Activated CD4-positive, alpha-beta T cell treated with anti-CD3 and anti-CD28 coated beads for 1 hour (primary cell): ENCODE measurements around the gene CD300A.

Source experiments
- DNase-seq: peaks from one replicate; pipeline ENCODE4 v3.0.0-alpha.2; 2020

CD300A gene

DNA sequence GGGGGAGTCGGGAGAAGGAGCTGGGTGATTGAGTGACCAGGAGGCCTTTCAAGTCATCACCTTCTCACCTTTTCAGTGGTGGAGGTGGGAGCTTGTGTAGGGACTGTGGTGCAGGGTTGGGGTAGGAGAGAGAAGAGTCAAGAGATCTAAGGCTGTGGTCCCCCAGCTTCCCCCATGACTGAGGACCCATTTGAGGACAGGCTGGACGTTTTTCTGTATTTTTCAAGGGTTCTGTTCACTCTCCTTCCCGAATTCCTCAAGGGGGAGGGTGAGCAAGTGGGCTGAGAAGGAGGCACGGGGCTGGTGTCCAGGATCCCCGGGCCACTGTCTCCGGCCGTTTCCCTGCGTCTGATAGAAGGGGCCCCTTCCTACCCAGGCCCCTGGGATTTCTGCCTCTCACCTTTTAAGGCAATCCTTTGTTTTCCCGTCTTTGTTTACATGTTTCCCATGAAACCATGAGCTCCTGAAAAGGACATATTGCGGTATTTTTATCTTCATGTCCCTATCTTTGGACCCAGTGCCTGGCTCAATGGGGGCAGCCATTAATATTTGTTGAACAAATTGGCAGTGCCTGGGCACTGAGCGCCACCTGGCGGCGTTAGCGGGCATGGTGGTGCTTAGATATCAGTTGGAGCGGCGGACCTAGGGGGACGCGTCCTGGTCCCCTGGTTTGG is 9.2 kb upstream of the CD300A start:
- DNase-seq, result peak; percentile 57

DNA sequence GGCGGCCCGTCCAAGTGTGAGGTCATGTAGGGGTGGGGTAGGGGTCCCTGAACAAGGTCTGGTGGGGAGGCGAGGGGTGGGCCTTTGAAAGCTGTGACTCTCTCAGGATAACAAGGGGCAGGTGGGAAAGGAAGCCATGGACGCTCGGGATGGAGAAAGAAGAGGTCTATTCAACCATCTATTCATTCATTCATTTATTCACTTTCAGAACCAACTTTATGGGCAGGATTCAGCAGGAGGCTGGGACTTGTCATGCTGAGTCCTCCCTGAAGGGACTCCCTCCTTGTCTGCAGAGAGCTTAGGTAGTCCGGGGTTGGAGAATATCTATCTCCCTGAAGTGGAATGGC is 8.6 kb upstream of the CD300A start:
- DNase-seq, result no peak

DNA sequence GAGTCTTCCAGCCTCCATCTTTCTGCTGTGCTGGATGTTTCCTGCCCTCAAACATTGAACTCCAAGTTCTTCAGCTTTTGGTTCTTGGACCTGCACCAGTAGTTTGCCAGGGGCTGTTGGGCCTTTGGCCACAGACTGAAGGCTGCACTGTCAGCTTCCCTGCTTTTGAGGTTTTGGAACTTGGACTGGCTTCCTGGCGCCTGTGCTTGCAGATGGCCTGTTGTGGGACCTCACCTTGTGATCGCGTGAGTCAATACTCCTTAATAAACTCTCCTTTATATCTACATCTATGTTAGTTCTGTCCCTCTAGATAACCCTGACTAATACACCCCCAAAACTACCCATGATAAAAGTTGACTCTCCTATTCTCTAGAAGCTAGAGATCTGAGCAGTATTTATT is 7.6 kb upstream of the CD300A start:
- no peak for DNase-seq

DNA sequence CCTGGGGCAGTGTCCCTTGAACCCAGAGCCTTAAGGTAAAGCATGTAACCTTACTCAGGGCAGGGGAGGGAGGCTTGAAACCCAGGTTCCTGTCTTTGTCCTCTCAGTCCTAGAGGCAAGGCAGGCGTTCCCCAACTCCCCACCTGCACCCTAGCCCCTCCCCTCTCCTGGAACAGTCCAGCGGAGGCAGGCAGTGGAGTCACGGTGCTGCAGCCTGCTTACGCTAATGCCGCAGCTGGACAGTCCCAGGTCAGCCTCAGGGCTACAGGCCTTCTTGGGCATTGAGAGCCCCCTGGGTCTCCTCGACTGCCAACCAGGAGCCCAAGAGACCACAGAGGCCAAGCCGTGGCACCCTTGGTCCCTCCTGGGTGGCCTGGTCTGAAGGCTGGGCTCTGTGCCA is 6.8 kb upstream of the CD300A start:
- DNase-seq, result no peak

DNA sequence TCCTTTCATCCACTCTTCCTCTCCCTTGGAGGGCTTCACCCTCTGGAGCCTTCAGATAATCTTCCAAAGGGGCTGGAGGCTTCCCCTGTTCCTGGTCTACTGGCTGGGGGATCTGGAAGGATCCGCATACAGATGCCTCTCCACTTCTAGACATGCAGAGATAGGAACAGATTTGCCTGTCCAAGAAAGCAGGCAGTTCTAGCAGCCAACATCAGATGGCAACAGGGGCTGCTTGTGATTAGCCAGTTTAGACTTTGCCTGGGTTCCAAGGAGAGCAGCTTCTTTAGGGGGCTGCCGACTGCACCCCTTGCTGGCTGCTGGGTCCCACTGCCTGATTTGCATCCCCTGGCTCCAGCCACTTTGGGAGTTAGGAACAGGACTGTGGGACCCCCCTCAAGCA is 6.2 kb upstream of the CD300A start:
- DNase-seq, result no peak

DNA sequence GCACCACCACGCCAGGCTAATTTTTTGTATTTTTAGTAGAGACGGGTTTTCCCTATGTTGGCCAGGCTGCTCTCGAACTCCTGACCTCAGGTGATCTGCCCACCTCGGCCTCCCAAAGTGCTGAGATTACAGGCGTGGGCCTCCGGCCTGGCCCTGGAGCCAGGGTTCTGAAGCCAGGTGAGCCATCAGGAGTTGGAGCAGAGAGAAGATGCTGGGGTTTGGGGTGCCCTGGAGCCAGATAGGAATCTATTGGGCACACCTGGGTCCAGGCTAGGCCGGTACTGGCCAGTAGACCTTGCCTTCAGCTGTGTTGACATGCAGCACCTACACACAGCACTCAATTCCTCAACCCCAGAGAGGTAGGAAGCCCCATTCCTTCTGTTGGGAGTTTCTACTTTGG is 5.4 kb upstream of the CD300A start:
- no peak for DNase-seq

DNA sequence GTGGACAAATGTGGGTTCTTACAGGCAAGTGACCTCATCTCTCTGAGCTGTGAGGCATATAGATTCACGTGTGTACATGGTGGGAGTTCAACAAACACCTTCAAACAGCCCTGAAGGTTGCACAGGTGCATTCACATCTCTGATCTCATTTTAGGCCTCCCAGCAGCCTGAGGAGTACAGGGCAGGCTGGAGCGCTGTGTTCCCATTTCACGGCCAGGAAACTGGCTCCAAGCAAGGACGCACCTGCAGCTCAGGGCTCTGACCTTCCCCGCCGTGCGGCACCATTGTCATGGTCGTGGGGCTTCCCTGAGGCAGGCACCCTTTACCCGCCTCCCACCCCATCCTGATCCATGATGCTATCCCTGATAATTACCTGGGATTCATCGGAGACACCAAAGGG is 4.8 kb upstream of the CD300A start:
- DNase-seq, result no peak

DNA sequence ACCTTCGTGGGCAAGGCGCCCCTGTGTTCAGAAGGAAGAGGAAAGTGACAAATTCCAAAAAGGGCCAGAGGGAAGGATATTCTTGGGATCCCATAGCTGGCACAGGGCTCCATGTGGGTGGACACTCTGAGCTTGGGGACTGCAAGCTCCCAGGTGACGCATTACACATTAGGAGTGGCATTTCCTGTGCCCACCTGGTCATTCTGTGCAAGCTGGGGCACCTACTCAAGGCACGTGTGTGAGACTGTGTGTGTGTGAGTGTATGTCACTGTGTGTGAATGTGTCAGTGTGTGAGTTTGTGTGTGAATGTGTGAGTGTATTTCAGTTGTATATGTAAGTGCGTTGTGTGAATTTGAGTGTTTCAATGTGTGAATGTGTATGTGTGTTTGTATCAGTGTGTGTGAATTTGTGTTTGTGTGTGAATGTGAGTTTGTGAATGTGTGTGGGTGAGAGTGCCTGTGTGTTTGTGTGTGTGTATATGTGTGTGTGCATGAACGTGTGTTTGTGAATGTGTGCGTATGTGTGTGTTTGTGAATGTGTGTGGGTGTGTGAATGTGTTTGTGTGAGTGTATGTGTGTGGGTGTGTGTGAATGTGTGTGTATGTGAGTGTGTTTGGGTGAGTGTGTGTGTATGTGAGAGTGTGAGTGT is 1.6 kb upstream of the CD300A start:
- no peak for DNase-seq

DNA sequence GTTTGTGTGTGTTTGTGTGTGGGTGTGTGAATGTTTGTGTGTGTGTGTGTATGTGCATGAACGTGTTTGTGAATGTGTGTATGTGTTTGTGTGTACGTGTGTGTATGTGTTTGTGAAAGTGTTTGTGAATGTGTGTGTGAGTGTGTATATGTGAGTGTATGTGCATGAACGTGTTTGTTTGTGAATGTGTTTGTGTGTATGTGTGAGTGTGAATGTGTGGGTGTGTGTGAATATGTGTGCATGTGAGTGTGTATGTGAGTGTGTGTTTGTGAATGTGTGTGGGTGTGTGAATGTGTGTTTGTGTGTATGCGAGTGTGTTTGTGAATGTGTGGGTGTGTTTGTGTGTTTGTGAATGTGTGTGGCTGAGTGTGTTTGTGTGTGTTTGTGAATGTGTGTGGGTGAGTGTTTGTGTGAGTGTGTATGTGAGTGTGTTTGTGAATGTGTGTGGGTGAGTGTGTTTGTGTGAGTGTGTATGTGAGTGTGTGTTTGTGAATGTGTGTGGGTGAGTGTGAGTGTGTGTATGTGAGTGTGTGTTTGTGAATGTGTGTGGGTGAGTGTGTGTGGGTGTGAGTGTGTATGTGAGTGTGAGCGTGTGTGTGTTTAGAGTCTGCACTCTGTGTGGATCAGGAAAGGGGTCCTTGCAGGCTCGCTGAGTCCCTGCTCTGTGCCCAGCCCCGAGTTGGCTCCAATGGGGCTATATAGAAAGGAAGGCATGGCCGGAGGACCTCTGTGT is 890 bp upstream of the CD300A start:
- DNase-seq, result no peak

DNA sequence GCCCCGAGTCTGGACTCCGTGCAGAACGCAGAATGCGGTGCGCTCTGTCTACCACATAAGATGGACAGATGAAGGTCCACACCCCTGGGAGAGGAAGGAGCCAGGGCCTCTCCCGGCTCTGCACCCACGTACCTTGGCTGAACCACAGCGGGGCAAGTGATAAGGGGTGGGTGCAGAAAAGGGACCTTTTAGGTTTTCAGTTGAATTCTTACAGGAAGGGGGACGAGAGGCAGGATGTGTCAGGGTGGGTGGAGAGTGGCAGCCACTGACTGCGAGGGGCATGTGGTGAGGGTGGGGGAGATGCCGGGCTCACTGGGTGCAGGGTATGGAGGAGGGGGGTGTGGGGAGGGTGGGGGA is 372 bp downstream of the CD300A start:
- no peak for DNase-seq

DNA sequence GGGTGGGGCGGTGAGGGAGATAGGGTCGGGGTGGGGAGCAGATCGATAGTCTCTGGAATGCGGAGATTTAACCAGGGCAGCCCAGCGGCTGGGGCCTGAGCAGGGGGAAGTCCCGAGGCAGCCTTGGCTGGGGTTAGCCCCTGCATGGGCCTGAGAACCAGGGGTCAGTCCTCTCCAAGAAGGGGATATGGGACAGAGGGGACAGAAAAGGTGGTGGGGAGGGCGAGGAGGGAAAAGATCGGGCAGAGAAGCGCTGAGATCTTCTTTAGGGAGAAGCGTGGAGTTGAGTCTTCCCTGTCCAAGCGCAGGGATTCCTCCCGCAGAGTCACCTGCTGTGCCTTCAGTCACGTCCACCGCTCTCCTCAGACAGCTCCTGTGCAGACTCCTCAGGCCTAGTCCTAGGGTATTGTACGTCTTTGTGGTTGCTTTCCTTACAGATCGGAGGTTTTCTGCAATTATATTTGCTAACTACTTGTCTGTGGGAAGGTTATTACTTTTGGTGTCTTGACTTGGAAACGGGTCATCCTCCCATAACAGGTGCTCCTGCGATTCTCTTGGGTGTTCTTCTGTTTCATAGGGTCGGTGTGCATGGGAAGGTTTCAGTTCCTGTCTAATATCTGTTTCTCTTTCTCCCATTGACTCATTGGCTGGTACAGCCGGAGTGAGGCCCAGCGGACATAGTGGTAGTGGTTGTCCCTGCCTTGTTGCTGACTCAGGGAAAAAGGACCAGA is 952 bp downstream of the CD300A start:
- no peak for DNase-seq

DNA sequence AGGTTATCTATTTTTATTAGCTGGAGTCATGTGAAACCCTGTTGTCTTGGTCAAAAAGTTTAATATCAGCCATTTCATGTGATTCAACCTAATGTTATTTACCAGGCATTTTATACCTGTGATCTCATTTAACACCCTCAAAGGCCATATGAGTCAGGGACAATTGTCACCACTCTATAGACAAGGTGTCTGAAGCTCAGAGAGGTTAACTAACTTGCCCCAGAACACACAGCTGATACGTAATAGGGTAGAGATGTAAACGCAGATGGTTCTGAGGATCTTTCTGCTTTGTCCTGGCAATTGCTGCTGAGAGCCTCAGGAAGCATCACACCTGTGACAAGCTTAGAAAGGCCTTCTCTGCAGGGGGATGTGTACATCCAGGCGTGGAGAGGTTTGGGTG is 4.9 kb downstream of the CD300A start:
- DNase-seq, result no peak

DNA sequence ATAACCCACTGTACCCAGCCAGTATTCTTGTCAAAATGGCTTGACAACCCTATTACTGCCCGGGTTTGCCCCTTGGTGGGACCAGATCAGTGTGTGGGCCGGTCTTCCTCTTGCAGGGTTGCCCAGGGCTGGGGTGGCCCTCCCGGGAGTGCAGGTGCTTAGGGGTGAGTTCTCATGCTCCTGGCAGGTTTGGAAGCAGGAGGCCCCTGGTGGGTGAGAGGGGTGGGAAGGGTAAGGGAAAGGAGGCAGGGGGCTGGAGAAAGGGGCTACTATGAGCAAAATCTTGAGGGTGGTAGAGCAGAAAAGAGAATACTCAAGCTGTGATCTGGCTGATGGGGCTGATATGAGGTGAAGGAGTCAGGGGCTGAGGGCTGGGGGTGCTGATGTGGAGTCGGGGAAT is 6.5 kb downstream of the CD300A start:
- no peak for DNase-seq

DNA sequence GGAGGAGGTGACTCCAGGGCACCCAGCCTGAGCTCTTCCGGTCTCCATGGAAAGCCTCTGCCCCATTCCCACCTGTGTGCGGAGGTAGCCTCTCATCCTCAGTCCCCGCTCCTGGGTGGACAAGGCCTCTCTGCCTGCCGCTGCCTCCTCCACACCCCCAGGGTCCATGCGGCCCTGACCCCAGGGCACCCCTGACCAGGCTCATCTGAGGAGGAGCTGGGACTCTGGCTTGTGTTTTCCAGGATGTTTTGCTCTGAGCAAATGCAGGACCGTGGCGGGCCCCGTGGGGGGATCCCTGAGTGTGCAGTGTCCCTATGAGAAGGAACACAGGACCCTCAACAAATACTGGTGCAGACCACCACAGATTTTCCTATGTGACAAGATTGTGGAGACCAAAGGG is 6.9 kb downstream of the CD300A start:
- DNase-seq, result no peak

DNA sequence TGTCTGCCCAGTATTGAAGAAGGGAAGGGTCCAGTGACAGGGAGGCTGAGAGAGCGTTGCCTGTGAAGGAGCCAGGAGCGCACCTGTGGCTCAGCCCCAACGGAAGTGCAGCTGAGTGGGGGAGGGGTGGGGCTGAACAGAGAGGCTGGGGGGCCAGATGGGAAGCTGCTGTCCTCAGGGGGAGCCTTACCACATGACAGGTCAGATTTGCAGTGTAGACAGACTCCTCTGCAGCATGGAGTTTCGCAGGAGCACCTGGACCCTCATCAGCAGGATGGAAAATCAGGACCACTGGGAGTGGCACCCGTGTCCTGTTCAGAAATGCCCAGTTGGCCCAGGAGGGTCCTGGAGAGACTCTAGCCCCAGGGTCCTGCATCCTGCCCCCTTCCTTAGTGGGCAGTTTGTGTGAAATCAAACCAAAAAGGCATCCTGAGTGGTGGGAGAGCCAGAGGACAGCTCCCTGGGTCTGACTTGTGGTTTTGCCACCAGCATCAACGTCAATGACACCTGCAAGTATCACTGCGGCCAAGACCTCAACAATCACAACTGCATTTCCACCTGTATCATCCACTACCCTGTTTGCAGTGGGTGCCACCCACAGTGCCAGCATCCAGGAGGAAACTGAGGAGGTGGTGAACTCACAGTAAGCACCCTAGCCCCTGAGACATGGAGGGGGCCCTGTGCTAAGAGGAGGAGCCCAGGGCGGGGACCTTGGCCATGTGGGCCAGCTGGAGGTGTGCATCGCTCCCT is 7.8 kb downstream of the CD300A start:
- no peak for DNase-seq

DNA sequence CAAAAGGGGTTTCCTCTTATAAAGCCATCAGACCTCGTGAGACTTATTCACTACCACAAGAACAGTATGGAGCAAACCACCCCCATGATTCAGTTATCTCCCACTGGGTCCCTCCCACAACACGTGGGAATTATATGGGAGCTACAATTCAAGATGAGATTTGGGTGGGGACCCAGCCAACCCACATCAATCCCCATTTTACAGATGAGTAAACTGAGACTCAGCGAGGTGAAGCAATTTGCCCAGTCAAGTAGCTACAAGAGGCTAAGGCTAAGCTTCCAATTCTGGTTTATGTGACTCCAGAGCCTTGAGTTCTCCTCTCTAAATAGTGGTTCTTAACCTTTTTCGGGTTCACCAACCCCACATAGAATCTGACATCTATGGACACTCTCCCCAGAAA is 8.8 kb downstream of the CD300A start:
- DNase-seq, result no peak

DNA sequence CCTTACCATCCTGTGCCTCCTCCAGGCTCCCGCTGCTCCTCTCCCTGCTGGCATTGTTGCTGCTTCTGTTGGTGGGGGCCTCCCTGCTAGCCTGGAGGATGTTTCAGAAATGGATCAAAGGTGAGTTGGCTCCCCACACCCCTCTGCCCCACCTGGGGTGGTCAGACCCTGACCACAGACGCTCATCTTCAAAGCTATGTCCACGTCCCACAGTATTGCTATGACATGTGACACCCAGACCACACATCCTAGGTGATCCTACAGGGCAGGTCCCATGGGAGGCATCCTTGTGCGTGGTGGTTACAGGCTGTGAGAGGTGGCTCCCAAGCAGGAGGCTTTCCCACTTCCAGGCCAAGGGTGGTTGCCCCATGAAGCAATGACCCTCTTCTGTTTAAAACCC is 11.0 kb downstream of the CD300A start:
- DNase-seq, result no peak

DNA sequence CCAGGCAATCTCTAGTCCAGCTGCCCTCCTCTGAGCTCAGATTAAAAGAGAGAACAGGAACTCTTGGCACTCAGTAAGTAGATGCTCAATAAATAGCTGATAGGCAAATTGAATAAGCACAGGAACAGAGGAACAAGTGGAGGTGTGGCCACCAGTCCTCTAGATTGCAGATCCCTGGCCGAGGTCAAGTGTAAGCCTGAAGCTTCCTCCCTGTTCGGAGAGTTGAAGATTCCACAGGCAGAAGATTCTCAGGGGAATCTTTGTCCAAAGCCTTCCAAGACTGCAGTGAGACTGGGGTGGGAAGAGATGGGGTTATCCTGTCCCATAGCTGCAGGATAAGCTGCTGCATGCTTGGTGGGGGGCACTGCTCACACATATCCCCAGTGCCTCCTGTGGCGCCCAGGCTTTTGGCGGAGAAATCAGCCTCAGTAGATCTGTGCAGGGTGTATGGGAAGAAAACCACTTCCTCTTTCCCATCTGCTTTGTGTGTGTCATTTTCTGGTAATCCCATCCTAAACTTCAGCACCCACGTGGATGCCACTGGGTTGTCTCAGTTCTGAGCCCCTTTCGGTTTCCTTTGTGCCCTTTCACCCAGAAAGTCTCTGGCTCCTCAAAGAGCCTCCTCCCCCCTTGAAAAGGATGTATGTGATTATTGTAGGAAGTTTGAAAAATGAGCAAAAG is 12.1 kb downstream of the CD300A start:
- no peak for DNase-seq

DNA sequence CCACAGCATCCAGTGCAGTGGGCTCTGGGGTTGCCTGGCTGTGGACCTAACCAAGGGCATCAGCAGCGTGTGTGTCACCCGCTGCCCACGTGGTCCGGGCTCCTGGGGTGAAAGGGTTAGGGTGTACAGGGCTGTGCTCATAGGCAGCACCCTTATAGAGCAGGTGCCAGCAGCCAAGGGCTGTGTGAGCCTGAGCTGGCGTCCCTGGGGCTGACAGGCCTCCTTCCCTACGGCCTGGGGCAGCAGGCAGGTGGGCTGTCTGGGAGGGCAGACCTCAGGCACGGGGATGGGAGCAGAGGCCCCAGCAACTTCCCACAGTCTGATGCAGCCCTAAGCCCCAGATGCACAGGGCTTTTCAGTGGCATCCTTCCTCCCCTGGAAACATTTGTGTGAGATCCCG is 13.9 kb downstream of the CD300A start:
- DNase-seq, result no peak

DNA sequence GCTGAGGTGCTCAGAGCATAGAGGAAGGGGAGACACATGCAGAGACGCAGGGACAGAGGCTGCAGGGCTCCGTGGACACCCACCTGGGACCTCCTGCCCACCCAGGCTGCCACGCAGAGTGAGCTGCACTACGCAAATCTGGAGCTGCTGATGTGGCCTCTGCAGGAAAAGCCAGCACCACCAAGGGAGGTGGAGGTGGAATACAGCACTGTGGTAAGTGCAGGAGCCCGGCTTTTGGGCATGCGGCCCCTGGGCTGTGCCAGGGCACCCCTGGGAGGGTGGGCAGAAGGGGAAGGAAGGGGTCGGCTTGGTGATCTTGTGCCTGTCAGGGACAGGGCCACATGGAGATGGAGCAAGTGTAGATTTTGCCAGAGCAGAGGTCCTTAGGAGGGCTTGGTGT is 15.2 kb downstream of the CD300A start:
- DNase-seq, result no peak

DNA sequence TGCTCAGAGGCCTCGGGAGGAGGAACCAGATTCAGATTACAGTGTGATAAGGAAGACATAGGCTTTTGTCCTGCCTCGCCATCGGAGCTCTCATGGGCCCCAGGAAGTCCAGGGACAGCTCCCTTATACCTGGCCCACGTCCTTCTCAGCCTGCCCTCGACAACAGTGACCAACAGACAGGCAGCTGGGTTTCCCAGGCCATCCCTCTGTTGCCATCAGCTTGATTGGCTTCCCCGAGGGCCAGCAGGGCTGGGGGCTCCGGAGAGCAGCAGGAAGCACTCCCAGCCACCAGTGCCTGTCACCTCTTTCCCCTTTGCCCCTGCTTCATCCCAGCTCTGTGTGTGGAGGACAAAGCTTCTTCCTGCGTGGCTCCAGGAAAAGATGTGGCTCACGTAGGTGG is 17.6 kb downstream of the CD300A start:
- DNase-seq, result no peak

DNA sequence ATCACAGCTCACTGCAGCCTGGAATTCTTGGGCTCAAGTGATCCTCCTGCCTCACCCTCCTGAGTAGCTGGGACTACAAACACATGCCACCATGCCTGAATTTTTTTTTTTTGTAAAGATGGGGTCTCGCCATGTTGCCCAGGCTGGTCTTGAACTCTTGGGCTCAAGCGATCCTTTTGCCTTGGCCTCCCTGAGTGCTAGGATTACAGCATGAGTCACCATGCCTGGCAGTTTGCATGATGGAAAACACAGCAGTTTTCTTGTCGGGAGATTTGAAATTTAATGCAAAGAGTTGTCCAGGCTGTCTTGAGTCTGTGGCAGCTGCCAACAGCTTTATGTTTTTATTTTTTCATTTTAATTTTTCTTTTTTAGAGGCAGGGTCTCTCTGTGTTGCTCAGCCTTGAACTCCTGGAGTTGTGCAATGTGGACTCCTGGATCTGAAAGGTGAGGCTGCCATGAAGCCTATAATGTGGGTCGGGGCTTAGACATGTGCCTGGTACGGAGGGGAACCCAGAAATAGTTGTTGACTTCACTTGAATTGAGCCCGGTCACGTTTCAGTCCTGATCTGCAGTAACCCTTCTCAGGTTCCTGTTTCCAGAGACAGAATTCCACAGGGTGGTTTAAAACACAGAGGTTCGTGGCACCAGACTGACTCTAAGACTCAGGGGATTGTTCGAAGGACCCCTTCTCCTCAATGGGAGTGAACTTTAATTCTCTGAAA is 18.7 kb downstream of the CD300A start:
- no peak for DNase-seq
